Motor neuron (in vitro differentiated cells): ENCODE measurements around the gene C1orf105. TPM values are rescaled to one million over a fixed set of nuclear protein-coding genes. Genes with fewer than 3 reads are reported as not detected.
"Not testable (repeated sequence)": the region's sequence is repeated elsewhere in the genome, so short reads cannot be mapped to it uniquely, and the experiment has no call there.

Source experiments
- ATAC-seq, 8 experiments: fragments of 200-7000 bp; cut with Tn5 transposase; replicated peaks in 6 of 8; 2 replicates each; pipeline ENCODE4 v1.8.0; 2021; ENCODE audit warnings: mild to moderate bottlenecking in 8 of 8, moderate library complexity in 8 of 8
- H3K27ac ChIP-seq, 2 donors: fragments of 250-450 bp; sonication (Bioruptor Pico); 2 replicates each; pipeline ENCODE4 v1.9.0; 2021; ENCODE audit warnings: antibody characterized with exemption in 2 of 2, mild to moderate bottlenecking in 2 of 2, moderate library complexity in 1 of 2
- H3K4me1 ChIP-seq, 2 donors: fragments of 250-450 bp; sonication (Bioruptor Pico); replicated peaks in 1 of 2; 2 replicates each; pipeline ENCODE4 v1.6.1; 2021; ENCODE audit warnings: antibody characterized with exemption in 2 of 2, mild to moderate bottlenecking in 2 of 2, moderate library complexity in 1 of 2
- H3K4me3 ChIP-seq, 5 donors: fragments of 250-450 bp; sonication (Bioruptor Pico); 2 replicates each; pipeline ENCODE4 v1.9.0; 2021; ENCODE audit warnings: antibody characterized with exemption in 5 of 5, mild to moderate bottlenecking in 5 of 5, moderate library complexity in 4 of 5
- WGBS, 10 experiments: fragments of 450-650 bp; shearing (Covaris generic); methylation state at CpG; one replicate each; pipeline ENCODE4 v1.0.0; 2022; 5-methylcytosine and 5-hydroxymethylcytosine counted together
- in situ Hi-C, 9 experiments: fragments of 400-800 bp; cut with MboI; loops; one replicate each; pipeline ENCODE4 v1.15.0; 2021; ENCODE audit warnings: low sequenced_read_pairs in 9 of 9, low pct_unique_long_range_greater_than_20kb in 2 of 9; ENCODE audit not compliant: unreplicated experiment in 9 of 9
- total RNA-seq, 8 experiments: library from RNA; unstranded; fragments of 300-600 nt; gene quantifications; 2 replicates each; pipeline versions ENCODE4 v1.2.3 to v1.2.4, GENCODE V29; 2022

Gene C1orf105
- under 1 TPM in 1 of 8 experiments, not detected in 7; 0.66 TPM for total RNA-seq

GRCh38 chr1:172420385-172420784, at the start of gene C1orf105:
TSS of gene C1orf105 (plus strand) at chr1:172420685. CDS start at chr1:172420886, 201 bp downstream.
- in situ Hi-C loops, result loop anchor here in 4 of 9 experiments (25.0 kb wide), 2 partner anchors 383 to 408 kb away; no protein-coding TSS in a partner anchor
- no peak within 1 kb of the TSS for H3K27ac ChIP-seq
- no peak within 1 kb of the TSS for H3K4me3 ChIP-seq
- ATAC-seq, result no peak
- WGBS, 10 experiments, result 50 to 100% (median 86%) methylated on average over 1 of the region's 1 CpG; no CpG with 5 or more reads in 1 of the 10 experiments
- no peaks in the 10 kb centered on the region for H3K4me1 ChIP-seq

GRCh38 chr1:172371646-172372045, 48.8 kb upstream of the C1orf105 start:
- in situ Hi-C loops, ATAC-seq, H3K27ac ChIP-seq, H3K4me1 ChIP-seq, H3K4me3 ChIP-seq: not testable (repeated sequence)
- WGBS, 10 experiments, result 93 to 100% (median 100%) methylated on average over 1 to 2 of the region's 3 CpGs; no CpG with 5 or more reads in 2 of the 10 experiments

GRCh38 chr1:172373864-172374263, 46.6 kb upstream of the C1orf105 start:
- ATAC-seq, result peak in 1 of 8 experiments; percentile 45
- no peak overlapping the region for H3K4me3 ChIP-seq
- H3K27ac ChIP-seq, result no peak overlapping the region
- H3K4me1 ChIP-seq, result peaks cover 0 to 18% of the 10 kb centered on the region in 2 donors
- 17 to 100% (median 86%) methylated on average over 1 of the region's 1 CpG for WGBS, 10 experiments
- in situ Hi-C loops, result no loop called here

- H3K4me1 ChIP-seq, result peaks cover 0 to 18% of the 10 kb centered on the region in 2 donors
- no peak overlapping the region for H3K4me3 ChIP-seq
- 58 to 100% (median 83%) methylated on average over 1 to 2 of the region's 2 CpGs; no CpG with 5 or more reads in 1 of the 10 experiments for WGBS, 10 experiments
- ATAC-seq, result no peak
- H3K27ac ChIP-seq, result no peak overlapping the region
- in situ Hi-C loops, result loop anchor here in 2 of 9 experiments (25.0 kb wide), 1 partner anchor 238 kb away; no protein-coding TSS in a partner anchor
Measured at GRCh38 chr1:172375211-172375631, 45.3 kb upstream of the C1orf105 start.

GRCh38 chr1:172376431-172376830, 44.1 kb upstream of the C1orf105 start:
- H3K27ac ChIP-seq, result no peak overlapping the region
- in situ Hi-C loops, result loop anchor here in 2 of 9 experiments (25.0 kb wide), 1 partner anchor 239 kb away; no protein-coding TSS in a partner anchor
- H3K4me3 ChIP-seq, result no peak overlapping the region
- peaks cover 0 to 18% of the 10 kb centered on the region in 2 donors for H3K4me1 ChIP-seq
- no peak for ATAC-seq
- 29 to 92% (median 71%) methylated on average over 2 of the region's 2 CpGs for WGBS, 10 experiments

GRCh38 chr1:172377565-172377964, 42.9 kb upstream of the C1orf105 start:
- H3K4me3 ChIP-seq, result no peak overlapping the region

GRCh38 chr1:172378109-172378760, 42.2 kb upstream of the C1orf105 start:
- in situ Hi-C loops, result loop anchor here in 2 of 9 experiments (25.0 kb wide), 1 partner anchor 241 kb away; no protein-coding TSS in a partner anchor
- peaks cover 0 to 18% of the 10 kb centered on the region in 2 donors for H3K4me1 ChIP-seq
- no peak overlapping the region for H3K4me3 ChIP-seq
- WGBS, 10 experiments, result 83 to 100% (median 100%) methylated on average over 1 of the region's 1 CpG; no CpG with 5 or more reads in 2 of the 10 experiments
- ATAC-seq, result peak in 1 of 8 experiments; percentile 24
- H3K27ac ChIP-seq, result no peak overlapping the region

More at GRCh38 chr1:172377565-172377964, 42.9 kb upstream of the C1orf105 start:
- Histone ChIP-seq H3K4me1 (peaks cover 0 to 18% of the 10 kb centered on the region in 2 donors), H3K27ac (peak overlapping the region in 1 of 2 donors; percentile 35)
- no peak for ATAC-seq
- in situ Hi-C loops, result loop anchor here in 2 of 9 experiments (25.0 kb wide), 1 partner anchor 240 kb away; no protein-coding TSS in a partner anchor

GRCh38 chr1:172380441-172381244, 39.8 kb upstream of the C1orf105 start:
- Histone ChIP-seq H3K27ac (no peak overlapping the region), H3K4me1 (peaks cover 0 to 18% of the 10 kb centered on the region in 2 donors), H3K4me3 (no peak overlapping the region)
- peak in 2 of 8 experiments; percentile 50 to 62 for ATAC-seq
- in situ Hi-C loops, result loop anchor here in 2 of 9 experiments (25.0 kb wide), 1 partner anchor 243 kb away; no protein-coding TSS in a partner anchor
- WGBS, 10 experiments, result 27 to 76% (median 66%) methylated on average over 2 to 6 of the region's 6 CpGs

- no peak for ATAC-seq
- no peak overlapping the region for H3K27ac ChIP-seq
- H3K4me1 ChIP-seq, result peaks cover 0 to 16% of the 10 kb centered on the region in 2 donors
- in situ Hi-C loops, result loop anchor here in 2 of 9 experiments (25.0 kb wide), 1 partner anchor 245 kb away; no protein-coding TSS in a partner anchor
- 74 to 100% (median 87%) methylated on average over 1 to 2 of the region's 2 CpGs; no CpG with 5 or more reads in 1 of the 10 experiments for WGBS, 10 experiments
- H3K4me3 ChIP-seq, result no peak overlapping the region
Measured at GRCh38 chr1:172381946-172382345, 38.5 kb upstream of the C1orf105 start.

GRCh38 chr1:172382406-172382805, 38.1 kb upstream of the C1orf105 start:
- Histone ChIP-seq H3K4me3 (no peak overlapping the region), H3K27ac (no peak overlapping the region), H3K4me1 (peaks cover 0 to 14% of the 10 kb centered on the region in 2 donors)
- WGBS, 10 experiments, result 33 to 100% (median 90%) methylated on average over 1 of the region's 1 CpG; no CpG with 5 or more reads in 6 of the 10 experiments
- in situ Hi-C loops, result loop anchor here in 2 of 9 experiments (25.0 kb wide), 1 partner anchor 245 kb away; no protein-coding TSS in a partner anchor
- ATAC-seq, result no peak

GRCh38 chr1:172382990-172383389, 37.5 kb upstream of the C1orf105 start:
- Histone ChIP-seq H3K27ac (no peak overlapping the region), H3K4me1 (peaks cover 0 to 8% of the 10 kb centered on the region in 2 donors), H3K4me3 (no peak overlapping the region)
- ATAC-seq, result no peak
- in situ Hi-C loops, result loop anchor here in 2 of 9 experiments (25.0 kb wide), 1 partner anchor 246 kb away; no protein-coding TSS in a partner anchor
- WGBS, 10 experiments, result 46 to 77% (median 67%) methylated on average over 1 to 4 of the region's 4 CpGs; no CpG with 5 or more reads in 1 of the 10 experiments

- in situ Hi-C loops, result loop anchor here in 2 of 9 experiments (25.0 kb wide), 1 partner anchor 246 kb away; no protein-coding TSS in a partner anchor
- Histone ChIP-seq H3K4me1 (peaks cover 0 to 3% of the 10 kb centered on the region in 2 donors), H3K4me3 (no peak overlapping the region), H3K27ac (no peak overlapping the region)
- WGBS, 10 experiments, result 23 to 75% (median 60%) methylated on average over 2 to 3 of the region's 3 CpGs
- ATAC-seq, result peak in 4 of 8 experiments; percentile 38 to 78 (median 48)
Measured at GRCh38 chr1:172383536-172383935, 36.9 kb upstream of the C1orf105 start.
